ENCODE measurements around the gene DIPK1C. TPM values are rescaled to one million over a fixed set of nuclear protein-coding genes. Genes with fewer than 3 reads are reported as not detected.

DIPK1C gene
- polyA plus RNA-seq, 2 of the 4 experiments (the other 2 are of a cell fraction), result not detected

- 6% methylated on average over 5 of the region's 7 CpGs for WGBS (ENCODE audit: missing lambda C conversion rate)
- Histone ChIP-seq H3K4me1 (no peaks in the 10 kb centered on the region), H3K9me3 (peaks cover 9% of the 10 kb centered on the region; the same call in 1 of the 3 replicates), H3K4me2 (no peak overlapping the region), H3K4me3 (no peak overlapping the region), H3K27ac (no peak overlapping the region)
- FAIRE-seq, result no peak
- CTCF ChIA-PET, result interaction anchor here (1.0 kb wide), 1 partner anchor 76 kb away, joined by 3 read pairs; no protein-coding TSS in a partner anchor
- POLR2A ChIA-PET, result no interaction called here
- no peak for ATAC-seq
- no peak for TF ChIP-seq PHF8 (IDR thresholded peaks at IDR 0.05; ENCODE audit: borderline replicate concordance, low read depth)
- TF ChIP-seq POLR2A (IDR thresholded peaks at IDR 0.05; ENCODE audit: low read length), result no peak
- TF ChIP-seq ESRRA (IDR thresholded peaks at IDR 0.05; ENCODE audit: borderline replicate concordance, low read length), result no peak
- TF ChIP-seq HOXB13 (CRISPR knock-in tag; IDR thresholded peaks at IDR 0.05; ENCODE audit: low read depth), result no peak
- no peak for TF ChIP-seq ZC3H11A (IDR thresholded peaks at IDR 0.05)
- no peak for TF ChIP-seq RAD21 (conservative IDR thresholded peaks at IDR 0.05 in 1 of 2, IDR thresholded peaks at IDR 0.05 in 1 of 2)
- TF ChIP-seq KDM1A (IDR thresholded peaks at IDR 0.05; ENCODE audit: low read depth), result no peak
- TF ChIP-seq FOXS1 (CRISPR knock-in tag; IDR thresholded peaks at IDR 0.05), result no peak
- TF ChIP-seq MAFK (IDR thresholded peaks at IDR 0.05; ENCODE audit: partially characterized antibody), result no peak
- no peak for TF ChIP-seq RARB (CRISPR knock-in tag; IDR thresholded peaks at IDR 0.05)
- no peak for TF ChIP-seq TP53 (CRISPR knock-in tag; IDR thresholded peaks at IDR 0.05)
- no peak for TF ChIP-seq ZFP36 (IDR thresholded peaks at IDR 0.05; ENCODE audit: borderline replicate concordance, partially characterized antibody)
- TF ChIP-seq MYC (IDR thresholded peaks at IDR 0.05; ENCODE audit: borderline replicate concordance, low read length), result no peak
- DNase-seq (ENCODE audit: low read depth in 1 of 2, low spot score in 1 of 2), result no peak
Measured at GRCh38 chr18:74429096-74429495, 28.0 kb downstream of the DIPK1C start.

GRCh38 chr18:74427442-74428112, 29.5 kb downstream of the DIPK1C start:
- ATAC-seq (no peak), DNase-seq (ENCODE audit: low read depth in 1 of 2, low spot score in 1 of 2) (no peak), FAIRE-seq (no peak)
- Histone ChIP-seq H3K9me3 (peaks cover 11% of the 10 kb centered on the region; the same call in 1 of the 3 replicates), H3K4me1 (no peaks in the 10 kb centered on the region), H3K4me3 (no peak overlapping the region), H3K27ac (no peak overlapping the region), H3K4me2 (no peak overlapping the region)
- CTCF ChIA-PET, result no interaction called here
- 64% methylated on average over 24 of the region's 24 CpGs for WGBS (ENCODE audit: missing lambda C conversion rate)
- POLR2A ChIA-PET, result no interaction called here
- TF ChIP-seq ZFP36 (IDR thresholded peaks at IDR 0.05; ENCODE audit: borderline replicate concordance, partially characterized antibody), result no peak
- TF ChIP-seq HOXB13 (CRISPR knock-in tag; IDR thresholded peaks at IDR 0.05; ENCODE audit: low read depth), result no peak
- no peak for TF ChIP-seq ZSCAN20 (CRISPR knock-in tag; IDR thresholded peaks at IDR 0.05)
- TF ChIP-seq CHD4 (IDR thresholded peaks at IDR 0.05; ENCODE audit: borderline replicate concordance), result no peak
- TF ChIP-seq ELK1 (IDR thresholded peaks at IDR 0.05; ENCODE audit: low read depth, low read length), result no peak
- TF ChIP-seq CBX2 (IDR thresholded peaks at IDR 0.05; ENCODE audit: borderline replicate concordance, low read depth), result no peak
- TF ChIP-seq JUN (IDR thresholded peaks at IDR 0.05), result no peak
- TF ChIP-seq MYC (IDR thresholded peaks at IDR 0.05; ENCODE audit: borderline replicate concordance, low read length), result no peak
- TF ChIP-seq HMGXB4 (CRISPR knock-in tag; IDR thresholded peaks at IDR 0.05; ENCODE audit: borderline replicate concordance), result no peak
- TF ChIP-seq CHD2 (IDR thresholded peaks at IDR 0.05; ENCODE audit: low read length, partially characterized antibody), result no peak

- no peaks in the 10 kb centered on the region for H3K4me1 ChIP-seq
- no peak overlapping the region for H3K27ac ChIP-seq
- no peak for FAIRE-seq
- H3K4me3 ChIP-seq, result no peak overlapping the region
- DNase-seq (ENCODE audit: low read depth in 1 of 2, low spot score in 1 of 2), result no peak
- CTCF ChIA-PET, result no interaction called here
- POLR2A ChIA-PET, result no interaction called here
- peaks cover 11% of the 10 kb centered on the region; the same call in 1 of the 3 replicates for H3K9me3 ChIP-seq
- no peak for ATAC-seq
- 55% methylated on average over 11 of the region's 11 CpGs for WGBS (ENCODE audit: missing lambda C conversion rate)
- H3K4me2 ChIP-seq, result no peak overlapping the region
- TF ChIP-seq KDM5A (IDR thresholded peaks at IDR 0.05), result no peak
- no peak for TF ChIP-seq RFX5 (IDR thresholded peaks at IDR 0.05)
- no peak for TF ChIP-seq ELK1 (IDR thresholded peaks at IDR 0.05; ENCODE audit: low read depth, low read length)
- TF ChIP-seq HOXA7 (CRISPR knock-in tag; IDR thresholded peaks at IDR 0.05), result no peak
- TF ChIP-seq ESRRA (IDR thresholded peaks at IDR 0.05; ENCODE audit: borderline replicate concordance, low read length), result no peak
- TF ChIP-seq KDM1A (IDR thresholded peaks at IDR 0.05; ENCODE audit: low read depth), result no peak
- TF ChIP-seq HEYL (CRISPR knock-in tag; IDR thresholded peaks at IDR 0.05), result no peak
- TF ChIP-seq ZC3H11A (IDR thresholded peaks at IDR 0.05), result no peak
- TF ChIP-seq CHD4 (IDR thresholded peaks at IDR 0.05; ENCODE audit: borderline replicate concordance), result no peak
- no peak for TF ChIP-seq RAD21 (conservative IDR thresholded peaks at IDR 0.05 in 1 of 2, IDR thresholded peaks at IDR 0.05 in 1 of 2)
- TF ChIP-seq TFCP2L1 (CRISPR knock-in tag; IDR thresholded peaks at IDR 0.05), result no peak
- TF ChIP-seq CBX8 (IDR thresholded peaks at IDR 0.05), result no peak
- no peak for TF ChIP-seq HMGXB4 (CRISPR knock-in tag; IDR thresholded peaks at IDR 0.05; ENCODE audit: borderline replicate concordance)
- TF ChIP-seq FOXS1 (CRISPR knock-in tag; IDR thresholded peaks at IDR 0.05), result no peak
Measured at GRCh38 chr18:74425876-74426275, 31.2 kb downstream of the DIPK1C start.
